ENCODE measurements around the gene GAS6. TPM values are rescaled to one million over a fixed set of nuclear protein-coding genes. Genes with fewer than 3 reads are reported as not detected.
A peak's percentile ranks its signal among the peaks of the same experiment; 100 is the strongest.

The GAS6 gene
- polyA plus RNA-seq, 4 donors = 42.7 to 136 (median 86.0) TPM

- FAIRE-seq = no peak
- H3K27ac ChIP-seq (ENCODE audit: low read depth in 1 of 3, low read length in 2 of 3) = peak overlapping the region in 1 of 3 donors; percentile 6
- no peaks in the 10 kb centered on the region for H3K9me3 ChIP-seq (ENCODE audit: control insufficient read depth in 2 of 2, insufficient read depth in 1 of 2, low read depth in 1 of 2, low read length in 1 of 2)
- no peaks in the 10 kb centered on the region for H3K36me3 ChIP-seq (ENCODE audit: control insufficient read depth in 3 of 3, insufficient read depth in 2 of 3, low read depth in 1 of 3, low read length in 3 of 3)
- 5 to 49% (median 22%) methylated on average over 8 of the region's 8 CpGs for WGBS, 3 donors
- H3K4me3 ChIP-seq (ENCODE audit: low read depth in 1 of 3, low read length in 3 of 3) = no peak overlapping the region
- H3K27me3 ChIP-seq (ENCODE audit: control insufficient read depth in 3 of 3, insufficient read depth in 3 of 3, low read length in 3 of 3) = no peaks in the 10 kb centered on the region
- peak; percentile 89 to 91 for DNase-seq
- peaks cover 3 to 25% (median 5%) of the 10 kb centered on the region in 3 donors for H3K4me1 ChIP-seq (ENCODE audit: control insufficient read depth in 3 of 3, insufficient read depth in 2 of 3, low read depth in 1 of 3, low read length in 2 of 3)
These were observed 40.5 kb upstream of the GAS6 start for GRCh38 chr13:113904411-113904810.

DNA sequence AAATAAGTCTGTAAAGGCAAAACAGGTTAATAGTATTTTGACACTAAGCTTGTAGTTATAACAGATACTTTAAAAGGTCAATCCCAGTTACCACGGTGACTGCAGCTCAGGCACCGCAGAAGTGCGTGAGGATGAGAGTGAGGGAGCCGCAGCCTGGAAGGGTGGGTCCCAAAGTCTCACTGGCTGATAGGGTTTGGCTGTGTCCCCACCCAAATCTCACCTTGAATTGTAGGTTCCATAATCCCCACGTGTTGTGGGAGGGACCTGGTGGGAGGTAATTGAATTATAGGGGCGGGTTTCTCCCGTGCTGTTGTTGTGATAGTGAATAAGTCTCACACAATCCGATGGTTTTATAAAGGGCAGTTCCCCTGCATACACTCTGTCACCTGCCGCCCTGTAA, 40.0 kb upstream of the GAS6 start:
- Histone ChIP-seq H3K36me3 (ENCODE audit: control insufficient read depth in 3 of 3, insufficient read depth in 2 of 3, low read depth in 1 of 3, low read length in 3 of 3) (no peaks in the 10 kb centered on the region), H3K27ac (ENCODE audit: low read depth in 1 of 3, low read length in 2 of 3) (peak overlapping the region in 1 of 3 donors; percentile 65), H3K9me3 (ENCODE audit: control insufficient read depth in 2 of 2, insufficient read depth in 1 of 2, low read depth in 1 of 2, low read length in 1 of 2) (no peaks in the 10 kb centered on the region), H3K27me3 (ENCODE audit: control insufficient read depth in 3 of 3, insufficient read depth in 3 of 3, low read length in 3 of 3) (no peaks in the 10 kb centered on the region), H3K4me3 (ENCODE audit: low read depth in 1 of 3, low read length in 3 of 3) (no peak overlapping the region), H3K4me1 (ENCODE audit: control insufficient read depth in 3 of 3, insufficient read depth in 2 of 3, low read depth in 1 of 3, low read length in 2 of 3) (peaks cover 3 to 21% (median 5%) of the 10 kb centered on the region in 3 donors)
- 67 to 84% (median 68%) methylated on average over 9 of the region's 9 CpGs for WGBS, 3 donors
- DNase-seq (no peak), FAIRE-seq (no peak)

- 85 to 91% (median 86%) methylated on average over 20 of the region's 20 CpGs for WGBS, 3 donors
- H3K27me3 ChIP-seq (ENCODE audit: control insufficient read depth in 3 of 3, insufficient read depth in 3 of 3, low read length in 3 of 3) = no peaks in the 10 kb centered on the region
- no peak for FAIRE-seq
- no peaks in the 10 kb centered on the region for H3K36me3 ChIP-seq (ENCODE audit: control insufficient read depth in 3 of 3, insufficient read depth in 2 of 3, low read depth in 1 of 3, low read length in 3 of 3)
- DNase-seq = no peak
- peaks cover 2 to 14% (median 4%) of the 10 kb centered on the region in 3 donors for H3K4me1 ChIP-seq (ENCODE audit: control insufficient read depth in 3 of 3, insufficient read depth in 2 of 3, low read depth in 1 of 3, low read length in 2 of 3)
- no peaks in the 10 kb centered on the region for H3K9me3 ChIP-seq (ENCODE audit: control insufficient read depth in 2 of 2, insufficient read depth in 1 of 2, low read depth in 1 of 2, low read length in 1 of 2)
- H3K4me3 ChIP-seq (ENCODE audit: low read depth in 1 of 3, low read length in 3 of 3) = no peak overlapping the region
- H3K27ac ChIP-seq (ENCODE audit: low read depth in 1 of 3, low read length in 2 of 3) = no peak overlapping the region
These were observed 39.3 kb upstream of the GAS6 start for GRCh38 chr13:113902986-113903775.

GRCh38 chr13:113902481-113902880, 38.6 kb upstream of the GAS6 start:
- Histone ChIP-seq H3K27ac (ENCODE audit: low read depth in 1 of 3, low read length in 2 of 3) (no peak overlapping the region), H3K9me3 (ENCODE audit: control insufficient read depth in 2 of 2, insufficient read depth in 1 of 2, low read depth in 1 of 2, low read length in 1 of 2) (no peaks in the 10 kb centered on the region), H3K4me1 (ENCODE audit: control insufficient read depth in 3 of 3, insufficient read depth in 2 of 3, low read depth in 1 of 3, low read length in 2 of 3) (peaks cover 0 to 7% (median 0%) of the 10 kb centered on the region in 3 donors), H3K27me3 (ENCODE audit: control insufficient read depth in 3 of 3, insufficient read depth in 3 of 3, low read length in 3 of 3) (no peaks in the 10 kb centered on the region), H3K36me3 (ENCODE audit: control insufficient read depth in 3 of 3, insufficient read depth in 2 of 3, low read depth in 1 of 3, low read length in 3 of 3) (no peaks in the 10 kb centered on the region), H3K4me3 (ENCODE audit: low read depth in 1 of 3, low read length in 3 of 3) (no peak overlapping the region)
- WGBS, 3 donors = 71 to 76% (median 76%) methylated on average over 2 of the region's 2 CpGs
- DNase-seq = no peak
- no peak for FAIRE-seq

- Histone ChIP-seq H3K9me3 (ENCODE audit: control insufficient read depth in 2 of 2, insufficient read depth in 1 of 2, low read depth in 1 of 2, low read length in 1 of 2) (no peaks in the 10 kb centered on the region), H3K36me3 (ENCODE audit: control insufficient read depth in 3 of 3, insufficient read depth in 2 of 3, low read depth in 1 of 3, low read length in 3 of 3) (no peaks in the 10 kb centered on the region), H3K27me3 (ENCODE audit: control insufficient read depth in 3 of 3, insufficient read depth in 3 of 3, low read length in 3 of 3) (no peaks in the 10 kb centered on the region), H3K4me1 (ENCODE audit: control insufficient read depth in 3 of 3, insufficient read depth in 2 of 3, low read depth in 1 of 3, low read length in 2 of 3) (peaks cover 0 to 7% (median 0%) of the 10 kb centered on the region in 3 donors), H3K4me3 (ENCODE audit: low read depth in 1 of 3, low read length in 3 of 3) (no peak overlapping the region), H3K27ac (ENCODE audit: low read depth in 1 of 3, low read length in 2 of 3) (no peak overlapping the region)
- 89 to 90% (median 90%) methylated on average over 9 of the region's 9 CpGs for WGBS, 3 donors
- FAIRE-seq (no peak), DNase-seq (no peak)
These were observed 37.8 kb upstream of the GAS6 start for GRCh38 chr13:113901642-113902041.

- Histone ChIP-seq H3K36me3 (ENCODE audit: control insufficient read depth in 3 of 3, insufficient read depth in 2 of 3, low read depth in 1 of 3, low read length in 3 of 3) (no peaks in the 10 kb centered on the region), H3K4me1 (ENCODE audit: control insufficient read depth in 3 of 3, insufficient read depth in 2 of 3, low read depth in 1 of 3, low read length in 2 of 3) (peaks cover 0 to 7% (median 0%) of the 10 kb centered on the region in 3 donors), H3K27me3 (ENCODE audit: control insufficient read depth in 3 of 3, insufficient read depth in 3 of 3, low read length in 3 of 3) (no peaks in the 10 kb centered on the region), H3K9me3 (ENCODE audit: control insufficient read depth in 2 of 2, insufficient read depth in 1 of 2, low read depth in 1 of 2, low read length in 1 of 2) (no peaks in the 10 kb centered on the region), H3K4me3 (ENCODE audit: low read depth in 1 of 3, low read length in 3 of 3) (no peak overlapping the region), H3K27ac (ENCODE audit: low read depth in 1 of 3, low read length in 2 of 3) (no peak overlapping the region)
- no peak for FAIRE-seq
- 87 to 89% (median 89%) methylated on average over 7 of the region's 7 CpGs for WGBS, 3 donors
- DNase-seq = no peak
These were observed 37.4 kb upstream of the GAS6 start for GRCh38 chr13:113901231-113901630.

DNA sequence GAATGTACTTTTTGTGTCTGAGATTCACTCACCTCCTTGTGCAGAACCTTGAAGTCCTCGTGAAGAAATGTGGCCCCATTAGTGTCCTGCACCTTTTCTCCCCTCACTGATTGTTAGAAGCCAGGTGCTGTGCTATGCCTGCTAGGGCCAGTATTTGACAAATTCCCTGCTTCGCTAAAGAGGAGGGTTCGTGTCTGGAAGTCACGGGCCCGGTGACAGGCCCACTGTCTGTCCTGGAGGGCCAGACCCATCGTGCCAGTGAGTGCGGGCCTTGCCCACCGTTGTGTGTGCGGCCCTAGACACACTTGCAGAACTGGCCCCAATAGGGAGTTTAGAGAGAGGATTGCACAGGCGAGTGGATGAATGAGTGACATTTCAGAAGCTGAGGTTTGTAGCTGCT, 36.8 kb upstream of the GAS6 start:
- Histone ChIP-seq H3K27ac (ENCODE audit: low read depth in 1 of 3, low read length in 2 of 3) (no peak overlapping the region), H3K36me3 (ENCODE audit: control insufficient read depth in 3 of 3, insufficient read depth in 2 of 3, low read depth in 1 of 3, low read length in 3 of 3) (no peaks in the 10 kb centered on the region), H3K4me1 (ENCODE audit: control insufficient read depth in 3 of 3, insufficient read depth in 2 of 3, low read depth in 1 of 3, low read length in 2 of 3) (peaks cover 0 to 7% (median 0%) of the 10 kb centered on the region in 3 donors), H3K9me3 (ENCODE audit: control insufficient read depth in 2 of 2, insufficient read depth in 1 of 2, low read depth in 1 of 2, low read length in 1 of 2) (no peaks in the 10 kb centered on the region), H3K27me3 (ENCODE audit: control insufficient read depth in 3 of 3, insufficient read depth in 3 of 3, low read length in 3 of 3) (no peaks in the 10 kb centered on the region), H3K4me3 (ENCODE audit: low read depth in 1 of 3, low read length in 3 of 3) (no peak overlapping the region)
- WGBS, 3 donors = 86 to 93% (median 87%) methylated on average over 10 of the region's 10 CpGs
- FAIRE-seq = no peak
- no peak for DNase-seq

- FAIRE-seq (no peak), DNase-seq (no peak)
- no peak overlapping the region for H3K4me3 ChIP-seq (ENCODE audit: low read depth in 1 of 3, low read length in 3 of 3)
- H3K27ac ChIP-seq (ENCODE audit: low read depth in 1 of 3, low read length in 2 of 3) = no peak overlapping the region
- no peaks in the 10 kb centered on the region for H3K9me3 ChIP-seq (ENCODE audit: control insufficient read depth in 2 of 2, insufficient read depth in 1 of 2, low read depth in 1 of 2, low read length in 1 of 2)
- no peaks in the 10 kb centered on the region for H3K4me1 ChIP-seq (ENCODE audit: control insufficient read depth in 3 of 3, insufficient read depth in 2 of 3, low read depth in 1 of 3, low read length in 2 of 3)
- H3K27me3 ChIP-seq (ENCODE audit: control insufficient read depth in 3 of 3, insufficient read depth in 3 of 3, low read length in 3 of 3) = no peaks in the 10 kb centered on the region
- H3K36me3 ChIP-seq (ENCODE audit: control insufficient read depth in 3 of 3, insufficient read depth in 2 of 3, low read depth in 1 of 3, low read length in 3 of 3) = no peaks in the 10 kb centered on the region
- 93 to 95% (median 94%) methylated on average over 15 of the region's 15 CpGs for WGBS, 3 donors
These were observed 34.5 kb upstream of the GAS6 start for GRCh38 chr13:113898391-113898790.

DNA sequence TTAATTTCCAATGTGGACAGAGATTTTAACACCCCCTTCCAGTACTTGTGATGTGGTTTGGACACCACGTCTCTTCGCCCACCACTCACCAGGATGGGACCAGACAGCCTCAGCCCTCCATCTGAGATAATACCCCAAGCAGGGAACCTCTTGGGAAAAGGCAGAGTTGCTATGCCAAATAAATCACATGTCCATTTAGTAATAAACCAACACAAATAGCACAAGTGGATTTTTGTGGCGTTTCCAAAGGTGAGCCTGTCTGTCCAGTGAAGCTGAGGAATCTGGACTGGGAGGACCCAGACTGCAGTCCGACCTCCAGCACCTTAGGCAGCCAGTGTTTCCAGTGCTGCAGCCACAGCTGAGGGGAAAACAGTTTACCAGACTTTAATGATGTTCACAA, 34.1 kb upstream of the GAS6 start:
- Histone ChIP-seq H3K27me3 (ENCODE audit: control insufficient read depth in 3 of 3, insufficient read depth in 3 of 3, low read length in 3 of 3) (no peaks in the 10 kb centered on the region), H3K36me3 (ENCODE audit: control insufficient read depth in 3 of 3, insufficient read depth in 2 of 3, low read depth in 1 of 3, low read length in 3 of 3) (no peaks in the 10 kb centered on the region), H3K27ac (ENCODE audit: low read depth in 1 of 3, low read length in 2 of 3) (no peak overlapping the region), H3K9me3 (ENCODE audit: control insufficient read depth in 2 of 2, insufficient read depth in 1 of 2, low read depth in 1 of 2, low read length in 1 of 2) (no peaks in the 10 kb centered on the region), H3K4me3 (ENCODE audit: low read depth in 1 of 3, low read length in 3 of 3) (no peak overlapping the region), H3K4me1 (ENCODE audit: control insufficient read depth in 3 of 3, insufficient read depth in 2 of 3, low read depth in 1 of 3, low read length in 2 of 3) (no peaks in the 10 kb centered on the region)
- 88 to 91% (median 89%) methylated on average over 4 of the region's 4 CpGs for WGBS, 3 donors
- FAIRE-seq (no peak), DNase-seq (no peak)

Data from small intestine (tissue), 7 donors.